GM23248 (cell line): Measurements from ENCODE around the gene CSPG4. TPM values are rescaled to one million over a fixed set of nuclear protein-coding genes. Genes with fewer than 3 reads are reported as not detected.

Experiments
- DNase-seq: peaks from one replicate; pipeline ENCODE4 v3.0.0-alpha.2; 2015
- H2AFZ ChIP-seq: fragments of 200-600 bp; sonication (generic); 2 replicates; pipeline ENCODE4 v1.6.1; 2016; ENCODE audit warnings: antibody characterized with exemption
- H3F3A ChIP-seq: fragments of 200-600 bp; sonication (generic); 2 replicates; pipeline ENCODE4 v1.6.1; 2016; ENCODE audit warnings: mild to moderate bottlenecking, antibody characterized with exemption, mixed run types; ENCODE audit not compliant: insufficient read depth
- H3K27ac ChIP-seq: fragments of 200-600 bp; sonication (generic); 2 replicates; pipeline ENCODE4 v1.5.1; 2016; ENCODE audit warnings: mild to moderate bottlenecking
- H3K27me3 ChIP-seq: fragments of 200-600 bp; sonication (generic); replicated peaks from 2 replicates; pipeline ENCODE4 v1.6.1; 2016; ENCODE audit warnings: mild to moderate bottlenecking; ENCODE audit not compliant: insufficient read depth
- H3K36me3 ChIP-seq: fragments of 200-600 bp; sonication (generic); 2 replicates; pipeline ENCODE4 v1.6.1; 2016; ENCODE audit warnings: low read depth, mild to moderate bottlenecking
- H3K4me1 ChIP-seq: fragments of 200-600 bp; sonication (generic); 2 replicates; pipeline ENCODE4 v1.6.1; 2016; ENCODE audit warnings: mild to moderate bottlenecking; ENCODE audit not compliant: insufficient read depth
- H3K4me2 ChIP-seq: fragments of 200-600 bp; sonication (generic); one replicate; pipeline ENCODE4 v1.6.1; 2016; ENCODE audit warnings: mild to moderate bottlenecking; ENCODE audit not compliant: unreplicated experiment
- H3K4me3 ChIP-seq: fragments of 200-600 bp; sonication (generic); 2 replicates; pipeline ENCODE4 v1.5.1; 2016; ENCODE audit warnings: mild to moderate bottlenecking
- H3K79me2 ChIP-seq: fragments of 200-600 bp; sonication (generic); 2 replicates; pipeline ENCODE4 v1.6.1; 2016; ENCODE audit warnings: mild to moderate bottlenecking; ENCODE audit not compliant: insufficient read depth
- H3K9ac ChIP-seq: fragments of 200-600 bp; sonication (generic); 2 replicates; pipeline ENCODE4 v1.6.1; 2016; ENCODE audit warnings: mild to moderate bottlenecking
- H3K9me2 ChIP-seq: fragments of 200-600 bp; sonication (generic); 2 replicates; pipeline ENCODE4 v1.6.1; 2016; ENCODE audit warnings: mixed run types, mild to moderate bottlenecking, moderate library complexity; ENCODE audit not compliant: insufficient read depth
- H3K9me3 ChIP-seq: fragments of 200-600 bp; sonication (generic); one replicate; pipeline ENCODE4 v1.6.1; 2017; ENCODE audit warnings: low read depth
- H4K20me1 ChIP-seq: fragments of 200-600 bp; sonication (generic); 2 replicates; pipeline ENCODE4 v1.6.0; 2016; ENCODE audit not compliant: insufficient read depth
- EZH2 ChIP-seq: fragments of 200-600 bp; sonication (generic); IDR thresholded peaks from 2 replicates; pipeline ENCODE4 v1.6.1; 2018; ENCODE audit warnings: antibody characterized with exemption, mild to moderate bottlenecking; ENCODE audit not compliant: insufficient read depth, poor library complexity, severe bottlenecking
- EZH2phosphoT487 ChIP-seq: fragments of 200-600 bp; sonication (generic); IDR thresholded peaks from 2 replicates; pipeline ENCODE4 v1.6.1; 2018; ENCODE audit warnings: antibody characterized with exemption, moderate library complexity, mild to moderate bottlenecking, low read depth; ENCODE audit not compliant: insufficient read depth
- WGBS, 2 experiments: methylation state at CpG; one replicate each; pipeline ENCODE4 v1.1.6; 2015 to 2017; ENCODE audit warnings: low lambda C conversion rate in 2 of 2, low coverage in 1 of 2; ENCODE audit errors: missing lambda C conversion rate in 2 of 2; 5-methylcytosine and 5-hydroxymethylcytosine counted together
- in situ Hi-C: fragments of 300-500 bp; cut with MboI; formaldehyde crosslinking; loops from 2 replicates; pipeline ENCODE4 v1.15.0; 2020
- polyA plus RNA-seq: library from polyadenylated mRNA; unstranded; fragments of >200 nt; fragmentation: Nextera tagmentation; extraction: Ambion mirVana; gene quantifications from 2 replicates; pipeline ENCODE4 v1.2.1, GENCODE V29; 2016
- total RNA-seq: library from RNA; depleted of rRNA; stranded (reverse); fragments of >200 nt; shearing (Covaris generic); gene quantifications from 2 replicates; pipeline ENCODE4 v1.2.3, GENCODE V29; 2014

The CSPG4 gene
- total and polyA plus RNA-seq, 2 experiments from 2014 or later = 5.3 to 25.8 TPM

DNA sequence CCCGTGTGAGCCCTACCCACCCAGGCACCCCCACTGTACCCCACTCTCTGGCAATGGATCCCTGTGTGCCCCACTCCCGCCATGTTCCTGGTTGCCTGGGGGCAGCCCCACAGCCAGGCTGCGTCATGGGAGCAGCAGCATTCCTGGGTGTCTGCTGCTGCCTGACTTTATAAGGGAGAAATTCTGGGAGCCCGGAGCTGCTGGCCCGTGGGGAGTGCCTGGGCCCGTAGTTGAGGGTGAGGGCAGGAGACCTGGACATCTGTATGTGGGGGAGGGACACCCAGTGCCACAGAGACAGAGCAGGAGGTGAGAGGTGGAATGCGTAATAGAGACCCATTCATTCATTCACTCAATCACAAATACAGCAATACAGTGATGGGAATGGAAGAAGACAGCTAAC lies 15.1 kb downstream of the CSPG4 start:
- no peak for TF ChIP-seq EZH2phosphoT487
- TF ChIP-seq EZH2 = no peak
- Histone ChIP-seq H3K79me2 (no peaks in the 10 kb centered on the region), H3K4me3 (no peak overlapping the region), H3K9me2 (no peaks in the 10 kb centered on the region), H3K27me3 (no peaks in the 10 kb centered on the region), H3K9ac (no peak overlapping the region), H2AFZ (no peak overlapping the region), H3K27ac (no peak overlapping the region), H3K36me3 (no peaks in the 10 kb centered on the region), H3F3A (peaks cover 14% of the 10 kb centered on the region), H3K9me3 (no peaks in the 10 kb centered on the region), H3K4me2 (no peak overlapping the region), H4K20me1 (no peaks in the 10 kb centered on the region), H3K4me1 (peaks cover 31% of the 10 kb centered on the region)
- 88 to 90% methylated on average over 7 of the region's 7 CpGs for WGBS, 2 experiments
- in situ Hi-C loops = loop anchor here (10.0 kb wide), 1 partner anchor 97 kb away; no protein-coding TSS in a partner anchor
- DNase-seq = no peak

DNA sequence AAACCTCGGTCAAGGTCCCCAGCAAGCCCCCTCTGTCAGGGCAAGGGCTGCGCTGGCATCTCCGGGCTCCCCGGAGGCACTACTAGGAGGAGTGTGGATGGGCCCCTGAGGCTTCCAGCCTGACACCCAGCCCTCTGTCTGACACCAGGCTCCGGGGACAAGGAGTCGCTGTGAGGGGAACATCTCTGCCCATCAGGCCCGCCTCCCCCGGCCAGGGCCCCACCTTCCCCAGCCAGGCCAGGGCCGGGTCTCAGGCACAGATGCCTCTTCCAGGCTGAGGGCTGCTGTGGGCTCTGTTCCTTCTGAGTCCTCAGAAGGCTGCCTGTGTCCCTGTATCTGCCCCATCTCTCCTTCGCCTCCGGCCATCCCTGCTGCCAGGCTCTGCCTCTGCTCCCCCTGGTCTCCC lies 15.8 kb downstream of the CSPG4 start:
- Histone ChIP-seq H3K79me2 (no peaks in the 10 kb centered on the region), H3K36me3 (no peaks in the 10 kb centered on the region), H3K4me1 (peaks cover 31% of the 10 kb centered on the region), H3K27me3 (no peaks in the 10 kb centered on the region), H3K9me2 (no peaks in the 10 kb centered on the region), H3F3A (peaks cover 14% of the 10 kb centered on the region), H3K27ac (no peak overlapping the region), H3K9ac (no peak overlapping the region), H3K4me2 (no peak overlapping the region), H3K4me3 (no peak overlapping the region), H2AFZ (no peak overlapping the region), H3K9me3 (no peaks in the 10 kb centered on the region), H4K20me1 (no peaks in the 10 kb centered on the region)
- no peak for DNase-seq
- in situ Hi-C loops = loop anchor here (10.0 kb wide), 1 partner anchor 98 kb away; no protein-coding TSS in a partner anchor
- WGBS, 2 experiments = 95 to 96% methylated on average over 9 to 11 of the region's 11 CpGs
- TF ChIP-seq EZH2phosphoT487 (no peak), EZH2 (no peak)

DNA sequence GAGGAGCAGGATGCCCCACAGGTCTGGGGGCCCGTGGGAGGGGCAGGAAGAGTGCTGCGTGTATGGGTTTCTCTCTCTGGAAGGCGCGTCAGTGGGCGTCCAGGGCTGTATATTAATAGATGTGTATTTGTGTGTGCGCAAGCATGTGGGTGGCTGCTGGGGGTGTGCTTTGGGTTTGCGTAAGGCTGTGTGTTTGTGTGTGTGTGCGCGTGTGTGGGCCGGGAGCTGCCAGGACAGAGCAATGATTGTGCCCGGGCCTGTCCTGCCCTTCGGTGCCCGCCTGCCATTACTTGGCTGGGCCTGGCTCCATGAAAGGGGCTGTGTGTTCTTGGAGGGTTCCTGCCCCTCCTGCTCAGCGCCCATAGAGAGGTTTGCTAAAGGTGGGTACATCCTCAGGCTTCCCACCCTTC lies 16.3 kb downstream of the CSPG4 start:
- in situ Hi-C loops = loop anchor here (10.0 kb wide), 1 partner anchor 98 kb away; no protein-coding TSS in a partner anchor
- H3K9me3 ChIP-seq = no peaks in the 10 kb centered on the region
- H3K36me3 ChIP-seq = no peaks in the 10 kb centered on the region
- no peaks in the 10 kb centered on the region for H3K9me2 ChIP-seq
- 97 to 98% methylated on average over 12 to 14 of the region's 14 CpGs for WGBS, 2 experiments
- H3K79me2 ChIP-seq = no peaks in the 10 kb centered on the region
- H3F3A ChIP-seq = peaks cover 14% of the 10 kb centered on the region
- no peak for DNase-seq
- TF ChIP-seq EZH2 (no peak), EZH2phosphoT487 (no peak)
- no peak overlapping the region for H3K4me2 ChIP-seq
- H3K27me3 ChIP-seq = no peaks in the 10 kb centered on the region
- no peak overlapping the region for H3K4me3 ChIP-seq
- no peak overlapping the region for H3K9ac ChIP-seq
- no peak overlapping the region for H2AFZ ChIP-seq
- H3K27ac ChIP-seq = no peak overlapping the region
- H3K4me1 ChIP-seq = peaks cover 31% of the 10 kb centered on the region
- no peaks in the 10 kb centered on the region for H4K20me1 ChIP-seq

DNA sequence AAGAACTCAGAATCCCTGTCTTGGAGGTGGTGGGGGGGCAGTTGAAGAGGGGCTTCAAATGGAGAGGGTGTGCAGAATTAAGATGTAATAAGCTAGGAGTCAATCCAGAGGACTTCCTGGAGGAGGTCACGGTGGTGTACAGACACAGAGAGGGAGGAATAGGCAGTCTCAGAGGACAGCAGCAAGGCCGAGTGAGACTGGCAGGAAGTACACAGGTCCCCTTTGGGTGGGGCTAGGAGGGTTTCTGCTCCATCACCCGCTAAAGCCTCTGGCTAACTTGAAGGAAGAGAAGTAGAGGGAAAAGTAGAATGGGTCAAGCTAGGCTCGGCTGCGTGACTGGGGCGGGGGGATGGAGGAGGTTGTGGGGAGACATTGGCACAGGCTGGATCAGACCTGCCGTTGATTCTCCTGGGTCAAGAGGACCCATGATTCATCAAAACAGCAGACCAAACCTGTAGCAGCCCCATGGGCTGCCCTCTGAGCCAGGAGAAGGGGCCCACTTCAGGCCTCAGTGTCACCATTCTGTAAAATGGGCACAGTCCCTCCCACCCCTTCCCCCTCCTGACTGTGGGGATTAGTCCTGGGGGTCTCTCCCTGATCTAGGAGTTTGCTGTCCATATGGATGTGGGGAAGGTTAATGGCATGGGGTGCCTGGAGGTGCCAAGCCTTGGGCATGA lies 16.9 kb downstream of the CSPG4 start:
- H3K27ac ChIP-seq = no peak overlapping the region
- H2AFZ ChIP-seq = no peak overlapping the region
- 97 to 98% methylated on average over 7 of the region's 7 CpGs for WGBS, 2 experiments
- no peaks in the 10 kb centered on the region for H3K27me3 ChIP-seq
- no peaks in the 10 kb centered on the region for H3K36me3 ChIP-seq
- TF ChIP-seq EZH2 = no peak
- TF ChIP-seq EZH2phosphoT487 = no peak
- no peak overlapping the region for H3K9ac ChIP-seq
- no peaks in the 10 kb centered on the region for H3K79me2 ChIP-seq
- no peaks in the 10 kb centered on the region for H4K20me1 ChIP-seq
- H3K9me3 ChIP-seq = no peaks in the 10 kb centered on the region
- no peak overlapping the region for H3K4me3 ChIP-seq
- H3K4me1 ChIP-seq = peaks cover 26% of the 10 kb centered on the region
- peaks cover 14% of the 10 kb centered on the region for H3F3A ChIP-seq
- in situ Hi-C loops = loop anchor here (10.0 kb wide), 1 partner anchor 99 kb away; no protein-coding TSS in a partner anchor
- H3K4me2 ChIP-seq = no peak overlapping the region
- H3K9me2 ChIP-seq = no peaks in the 10 kb centered on the region
- no peak for DNase-seq
